GM23248 (cell line): ENCODE results near the gene RAD21L1. TPM values are rescaled to one million over a fixed set of nuclear protein-coding genes. Genes with fewer than 3 reads are reported as not detected.

Source experiments
- DNase-seq: peaks from one replicate; pipeline ENCODE4 v3.0.0-alpha.2; 2015
- H2AFZ ChIP-seq: fragments of 200-600 bp; sonication (generic); 2 replicates; pipeline ENCODE4 v1.6.1; 2016; ENCODE audit warnings: antibody characterized with exemption
- H3F3A ChIP-seq: fragments of 200-600 bp; sonication (generic); 2 replicates; pipeline ENCODE4 v1.6.1; 2016; ENCODE audit warnings: mild to moderate bottlenecking, antibody characterized with exemption, mixed run types; ENCODE audit not compliant: insufficient read depth
- H3K27ac ChIP-seq: fragments of 200-600 bp; sonication (generic); 2 replicates; pipeline ENCODE4 v1.5.1; 2016; ENCODE audit warnings: mild to moderate bottlenecking
- H3K27me3 ChIP-seq: fragments of 200-600 bp; sonication (generic); replicated peaks from 2 replicates; pipeline ENCODE4 v1.6.1; 2016; ENCODE audit warnings: mild to moderate bottlenecking; ENCODE audit not compliant: insufficient read depth
- H3K36me3 ChIP-seq: fragments of 200-600 bp; sonication (generic); 2 replicates; pipeline ENCODE4 v1.6.1; 2016; ENCODE audit warnings: low read depth, mild to moderate bottlenecking
- H3K4me1 ChIP-seq: fragments of 200-600 bp; sonication (generic); 2 replicates; pipeline ENCODE4 v1.6.1; 2016; ENCODE audit warnings: mild to moderate bottlenecking; ENCODE audit not compliant: insufficient read depth
- H3K4me2 ChIP-seq: fragments of 200-600 bp; sonication (generic); one replicate; pipeline ENCODE4 v1.6.1; 2016; ENCODE audit warnings: mild to moderate bottlenecking; ENCODE audit not compliant: unreplicated experiment
- H3K4me3 ChIP-seq: fragments of 200-600 bp; sonication (generic); 2 replicates; pipeline ENCODE4 v1.5.1; 2016; ENCODE audit warnings: mild to moderate bottlenecking
- H3K79me2 ChIP-seq: fragments of 200-600 bp; sonication (generic); 2 replicates; pipeline ENCODE4 v1.6.1; 2016; ENCODE audit warnings: mild to moderate bottlenecking; ENCODE audit not compliant: insufficient read depth
- H3K9ac ChIP-seq: fragments of 200-600 bp; sonication (generic); 2 replicates; pipeline ENCODE4 v1.6.1; 2016; ENCODE audit warnings: mild to moderate bottlenecking
- H3K9me2 ChIP-seq: fragments of 200-600 bp; sonication (generic); 2 replicates; pipeline ENCODE4 v1.6.1; 2016; ENCODE audit warnings: mixed run types, mild to moderate bottlenecking, moderate library complexity; ENCODE audit not compliant: insufficient read depth
- H3K9me3 ChIP-seq: fragments of 200-600 bp; sonication (generic); one replicate; pipeline ENCODE4 v1.6.1; 2017; ENCODE audit warnings: low read depth
- H4K20me1 ChIP-seq: fragments of 200-600 bp; sonication (generic); 2 replicates; pipeline ENCODE4 v1.6.0; 2016; ENCODE audit not compliant: insufficient read depth
- EZH2 ChIP-seq: fragments of 200-600 bp; sonication (generic); IDR thresholded peaks from 2 replicates; pipeline ENCODE4 v1.6.1; 2018; ENCODE audit warnings: antibody characterized with exemption, mild to moderate bottlenecking; ENCODE audit not compliant: insufficient read depth, poor library complexity, severe bottlenecking
- EZH2phosphoT487 ChIP-seq: fragments of 200-600 bp; sonication (generic); IDR thresholded peaks from 2 replicates; pipeline ENCODE4 v1.6.1; 2018; ENCODE audit warnings: antibody characterized with exemption, moderate library complexity, mild to moderate bottlenecking, low read depth; ENCODE audit not compliant: insufficient read depth
- WGBS, 2 experiments: methylation state at CpG; one replicate each; pipeline ENCODE4 v1.1.6; 2015 to 2017; ENCODE audit warnings: low lambda C conversion rate in 2 of 2, low coverage in 1 of 2; ENCODE audit errors: missing lambda C conversion rate in 2 of 2; 5-methylcytosine and 5-hydroxymethylcytosine counted together
- in situ Hi-C: fragments of 300-500 bp; cut with MboI; formaldehyde crosslinking; loops from 2 replicates; pipeline ENCODE4 v1.15.0; 2020
- polyA plus RNA-seq: library from polyadenylated mRNA; unstranded; fragments of >200 nt; fragmentation: Nextera tagmentation; extraction: Ambion mirVana; gene quantifications from 2 replicates; pipeline ENCODE4 v1.2.1, GENCODE V29; 2016
- total RNA-seq: library from RNA; depleted of rRNA; stranded (reverse); fragments of >200 nt; shearing (Covaris generic); gene quantifications from 2 replicates; pipeline ENCODE4 v1.2.3, GENCODE V29; 2014

The RAD21L1 gene
- total and polyA plus RNA-seq, 2 experiments from 2014 or later: 0.16 TPM; not detected in 1

GRCh38 chr20:1184638-1185315, 41.1 kb upstream of the RAD21L1 start, which contains the start of gene TMEM74B:
TSS of gene TMEM74B (minus strand) at chr20:1184981. CDS start at chr20:1183801, 1,180 bp downstream.
- H3K9me2 ChIP-seq: no peaks in the 10 kb centered on the region
- DNase-seq: peak; percentile 25
- H4K20me1 ChIP-seq: no peaks in the 10 kb centered on the region
- no peaks in the 10 kb centered on the region for H3F3A ChIP-seq
- peaks cover 40% of the 10 kb centered on the region for H3K27me3 ChIP-seq
- no peak within 1 kb of the TSS for H3K4me2 ChIP-seq
- no peaks in the 10 kb centered on the region for H3K4me1 ChIP-seq
- H2AFZ ChIP-seq: peak within 1 kb of the TSS; percentile 41; the same call in 1 of the 2 replicates
- H3K9me3 ChIP-seq: no peaks in the 10 kb centered on the region
- peak within 1 kb of the TSS; percentile 55 for H3K4me3 ChIP-seq
- no peaks in the 10 kb centered on the region for H3K36me3 ChIP-seq
- H3K9ac ChIP-seq: peak within 1 kb of the TSS; percentile 5
- 4 to 6% methylated on average over 22 to 40 of the region's 76 CpGs for WGBS, 2 experiments
- H3K27ac ChIP-seq: no peak within 1 kb of the TSS
- in situ Hi-C loops: no loop called here
- H3K79me2 ChIP-seq: no peaks in the 10 kb centered on the region
- TF ChIP-seq EZH2 (no peak), EZH2phosphoT487 (peak; percentile 55; the same call in 1 of the 2 replicates)

- H3K9me3 ChIP-seq: no peaks in the 10 kb centered on the region
- no peaks in the 10 kb centered on the region for H3F3A ChIP-seq
- H3K4me1 ChIP-seq: no peaks in the 10 kb centered on the region
- peak overlapping the region; percentile 55 for H3K4me3 ChIP-seq
- TF ChIP-seq EZH2 (no peak), EZH2phosphoT487 (no peak)
- DNase-seq: peak; percentile 21
- H3K4me2 ChIP-seq: no peak overlapping the region
- no peaks in the 10 kb centered on the region for H4K20me1 ChIP-seq
- 0 out of 2 replicates have a peak overlapping the region, but pooled peaks have one; percentile 41 for H2AFZ ChIP-seq
- H3K27ac ChIP-seq: no peak overlapping the region
- no peaks in the 10 kb centered on the region for H3K9me2 ChIP-seq
- peak overlapping the region; percentile 5 for H3K9ac ChIP-seq
- WGBS, 2 experiments: 1 to 2% methylated on average over 13 to 37 of the region's 54 CpGs
- in situ Hi-C loops: no loop called here
- H3K36me3 ChIP-seq: no peaks in the 10 kb centered on the region
- no peaks in the 10 kb centered on the region for H3K79me2 ChIP-seq
- peaks cover 45% of the 10 kb centered on the region for H3K27me3 ChIP-seq
These were observed 40.5 kb upstream of the RAD21L1 start for GRCh38 chr20:1185316-1185741.

GRCh38 chr20:1185790-1186334, 40.0 kb upstream of the RAD21L1 start:
- TF ChIP-seq EZH2 (no peak), EZH2phosphoT487 (no peak)
- Histone ChIP-seq H3K79me2 (no peaks in the 10 kb centered on the region), H3F3A (no peaks in the 10 kb centered on the region), H3K4me2 (no peak overlapping the region), H3K9me3 (no peaks in the 10 kb centered on the region), H3K4me1 (no peaks in the 10 kb centered on the region), H2AFZ (no peak overlapping the region), H3K9me2 (no peaks in the 10 kb centered on the region), H4K20me1 (no peaks in the 10 kb centered on the region), H3K4me3 (no peak overlapping the region; the same call in 1 of the 2 replicates), H3K36me3 (no peaks in the 10 kb centered on the region), H3K27ac (no peak overlapping the region), H3K27me3 (peaks cover 50% of the 10 kb centered on the region), H3K9ac (no peak overlapping the region)
- 7 to 13% methylated on average over 11 to 20 of the region's 20 CpGs for WGBS, 2 experiments
- in situ Hi-C loops: no loop called here
- DNase-seq: peak; percentile 69

GRCh38 chr20:1186367-1186991, 39.4 kb upstream of the RAD21L1 start:
- Histone ChIP-seq H2AFZ (no peak overlapping the region), H3K79me2 (no peaks in the 10 kb centered on the region), H3K4me3 (no peak overlapping the region), H3K27me3 (peaks cover 56% of the 10 kb centered on the region), H3K27ac (no peak overlapping the region), H4K20me1 (no peaks in the 10 kb centered on the region), H3F3A (no peaks in the 10 kb centered on the region), H3K36me3 (no peaks in the 10 kb centered on the region), H3K4me1 (no peaks in the 10 kb centered on the region), H3K9me3 (no peaks in the 10 kb centered on the region), H3K9ac (no peak overlapping the region), H3K9me2 (no peaks in the 10 kb centered on the region), H3K4me2 (no peak overlapping the region)
- no peak for TF ChIP-seq EZH2phosphoT487
- TF ChIP-seq EZH2: no peak
- no peak for DNase-seq
- in situ Hi-C loops: no loop called here
- 68 to 69% methylated on average over 13 of the region's 13 CpGs for WGBS, 2 experiments
